Panc1 (cell line): ENCODE data around the gene FKRP.

Experiments
- CTCF ChIP-seq: fragments of 450-650 bp; IDR thresholded peaks from 2 replicates; pipeline ENCODE4 v1.5.1; 2017; ENCODE audit warnings: mild to moderate bottlenecking
- POLR2AphosphoS5 ChIP-seq: IDR thresholded peaks from 2 replicates; pipeline ENCODE4 v1.6.1; 2012; ENCODE audit warnings: mild to moderate bottlenecking, low read depth, low read length, moderate library complexity
- SIN3A ChIP-seq: IDR thresholded peaks from 2 replicates; pipeline ENCODE4 v1.6.1; 2012; ENCODE audit warnings: low read depth, mild to moderate bottlenecking, low read length, moderate library complexity, borderline replicate concordance; ENCODE audit not compliant: insufficient read depth
- TCF7L2 ChIP-seq: IDR thresholded peaks from 2 replicates; pipeline ENCODE4 v1.6.1; 2011; ENCODE audit warnings: mild to moderate bottlenecking, low read depth, low read length, inconsistent platforms

GRCh38 chr19:46722004-46722380, 23.9 kb upstream of the FKRP start:
- no peak for TF ChIP-seq CTCF
- TF ChIP-seq SIN3A: no peak
- TF ChIP-seq POLR2AphosphoS5: no peak
- TF ChIP-seq TCF7L2: no peak
